ENCODE data around the gene PTPN11.
"Not testable (repeated sequence)": the region's sequence is repeated elsewhere in the genome, so short reads cannot be mapped to it uniquely, and the experiment has no call there.

Gene PTPN11

GRCh38 chr12:112450725-112451124 is 32.0 kb downstream of the PTPN11 start:
- Histone ChIP-seq H3K4me2 (ENCODE audit: low read length) (no peak overlapping the region), H4K20me1 (ENCODE audit: control insufficient read depth, insufficient read depth, low read depth, low read length) (no peaks in the 10 kb centered on the region), H3F3A (ENCODE audit: control insufficient read depth, insufficient read depth) (no peaks in the 10 kb centered on the region), H3K9me3 (ENCODE audit: control insufficient read depth, insufficient read depth, low read length) (no peaks in the 10 kb centered on the region), H3K36me3 (ENCODE audit: control insufficient read depth, low read length) (peaks cover 69% of the 10 kb centered on the region), H3K4me1 (ENCODE audit: control insufficient read depth, low read length) (no peaks in the 10 kb centered on the region), H3K9me2 (replicated peaks; ENCODE audit: control insufficient read depth, low read length) (no peaks in the 10 kb centered on the region), H3K79me2 (ENCODE audit: control insufficient read depth, low read length) (no peaks in the 10 kb centered on the region), H3K27me3 (ENCODE audit: control insufficient read depth, low read length) (no peaks in the 10 kb centered on the region), H3K4me3 (ENCODE audit: low read length) (no peak overlapping the region), H3K27ac (ENCODE audit: low read depth, low read length) (no peak overlapping the region)
- TF ChIP-seq EZH2phosphoT487 (IDR thresholded peaks at IDR 0.05; ENCODE audit: borderline replicate concordance, low read length) (no peak), CTCF (IDR thresholded peaks at IDR 0.05; ENCODE audit: low read depth, low read length, poor library complexity, severe bottlenecking) (no peak)

- Histone ChIP-seq H3K4me2 (ENCODE audit: low read length) (no peak overlapping the region), H3F3A (ENCODE audit: control insufficient read depth, insufficient read depth) (no peaks in the 10 kb centered on the region), H3K36me3 (ENCODE audit: control insufficient read depth, low read length) (peaks cover 62% of the 10 kb centered on the region), H3K4me1 (ENCODE audit: control insufficient read depth, low read length) (no peaks in the 10 kb centered on the region), H3K27me3 (ENCODE audit: control insufficient read depth, low read length) (no peaks in the 10 kb centered on the region), H4K20me1 (ENCODE audit: control insufficient read depth, insufficient read depth, low read depth, low read length) (no peaks in the 10 kb centered on the region), H3K9me2 (replicated peaks; ENCODE audit: control insufficient read depth, low read length) (no peaks in the 10 kb centered on the region), H3K9me3 (ENCODE audit: control insufficient read depth, insufficient read depth, low read length) (no peaks in the 10 kb centered on the region), H3K27ac (ENCODE audit: low read depth, low read length) (no peak overlapping the region), H3K79me2 (ENCODE audit: control insufficient read depth, low read length) (no peaks in the 10 kb centered on the region), H3K4me3 (ENCODE audit: low read length) (no peak overlapping the region)
- TF ChIP-seq EZH2phosphoT487 (IDR thresholded peaks at IDR 0.05; ENCODE audit: borderline replicate concordance, low read length) (no peak), CTCF (IDR thresholded peaks at IDR 0.05; ENCODE audit: low read depth, low read length, poor library complexity, severe bottlenecking) (no peak)
Observed at GRCh38 chr12:112456029-112456428, 37.3 kb downstream of the PTPN11 start.

GRCh38 chr12:112457142-112457541 is 38.4 kb downstream of the PTPN11 start:
- not testable (repeated sequence) for H3K27me3 ChIP-seq (ENCODE audit: control insufficient read depth, low read length); H3K4me3 ChIP-seq (ENCODE audit: low read length); H3K4me2 ChIP-seq (ENCODE audit: low read length); H3K27ac ChIP-seq (ENCODE audit: low read depth, low read length); H3F3A ChIP-seq (ENCODE audit: control insufficient read depth, insufficient read depth); H3K9me3 ChIP-seq (ENCODE audit: control insufficient read depth, insufficient read depth, low read length); H3K79me2 ChIP-seq (ENCODE audit: control insufficient read depth, low read length); H3K4me1 ChIP-seq (ENCODE audit: control insufficient read depth, low read length); H4K20me1 ChIP-seq (ENCODE audit: control insufficient read depth, insufficient read depth, low read depth, low read length); H3K9me2 ChIP-seq (replicated peaks; ENCODE audit: control insufficient read depth, low read length)
- H3K36me3 ChIP-seq (ENCODE audit: control insufficient read depth, low read length), result peaks cover 60% of the 10 kb centered on the region

GRCh38 chr12:112458330-112458729 is 39.6 kb downstream of the PTPN11 start:
- Histone ChIP-seq H3F3A (ENCODE audit: control insufficient read depth, insufficient read depth) (no peaks in the 10 kb centered on the region), H3K27me3 (ENCODE audit: control insufficient read depth, low read length) (no peaks in the 10 kb centered on the region)
- TF ChIP-seq CTCF (IDR thresholded peaks at IDR 0.05; ENCODE audit: low read depth, low read length, poor library complexity, severe bottlenecking) (no peak), EZH2phosphoT487 (IDR thresholded peaks at IDR 0.05; ENCODE audit: borderline replicate concordance, low read length) (no peak)

More at GRCh38 chr12:112458330-112458729, 39.6 kb downstream of the PTPN11 start:
- H3K4me1 ChIP-seq (ENCODE audit: control insufficient read depth, low read length), result no peaks in the 10 kb centered on the region
- H4K20me1 ChIP-seq (ENCODE audit: control insufficient read depth, insufficient read depth, low read depth, low read length), result no peaks in the 10 kb centered on the region
- no peak overlapping the region for H3K4me2 ChIP-seq (ENCODE audit: low read length)
- H3K9me2 ChIP-seq (replicated peaks; ENCODE audit: control insufficient read depth, low read length), result no peaks in the 10 kb centered on the region
- H3K4me3 ChIP-seq (ENCODE audit: low read length), result no peak overlapping the region
- no peaks in the 10 kb centered on the region for H3K79me2 ChIP-seq (ENCODE audit: control insufficient read depth, low read length)
- H3K27ac ChIP-seq (ENCODE audit: low read depth, low read length), result no peak overlapping the region
- H3K9me3 ChIP-seq (ENCODE audit: control insufficient read depth, insufficient read depth, low read length), result no peaks in the 10 kb centered on the region
- peaks cover 52% of the 10 kb centered on the region for H3K36me3 ChIP-seq (ENCODE audit: control insufficient read depth, low read length)

All from DOHH2 (cell line).